ENCODE results near the gene ACVR2B. TPM values are rescaled to one million over a fixed set of nuclear protein-coding genes. Genes with fewer than 3 reads are reported as not detected.

The ACVR2B gene
- polyA plus RNA-seq = 32.3 and 33.3 TPM in 2 replicates
- 166 and 180 TPM in 2 replicates for polyA minus RNA-seq

DNA sequence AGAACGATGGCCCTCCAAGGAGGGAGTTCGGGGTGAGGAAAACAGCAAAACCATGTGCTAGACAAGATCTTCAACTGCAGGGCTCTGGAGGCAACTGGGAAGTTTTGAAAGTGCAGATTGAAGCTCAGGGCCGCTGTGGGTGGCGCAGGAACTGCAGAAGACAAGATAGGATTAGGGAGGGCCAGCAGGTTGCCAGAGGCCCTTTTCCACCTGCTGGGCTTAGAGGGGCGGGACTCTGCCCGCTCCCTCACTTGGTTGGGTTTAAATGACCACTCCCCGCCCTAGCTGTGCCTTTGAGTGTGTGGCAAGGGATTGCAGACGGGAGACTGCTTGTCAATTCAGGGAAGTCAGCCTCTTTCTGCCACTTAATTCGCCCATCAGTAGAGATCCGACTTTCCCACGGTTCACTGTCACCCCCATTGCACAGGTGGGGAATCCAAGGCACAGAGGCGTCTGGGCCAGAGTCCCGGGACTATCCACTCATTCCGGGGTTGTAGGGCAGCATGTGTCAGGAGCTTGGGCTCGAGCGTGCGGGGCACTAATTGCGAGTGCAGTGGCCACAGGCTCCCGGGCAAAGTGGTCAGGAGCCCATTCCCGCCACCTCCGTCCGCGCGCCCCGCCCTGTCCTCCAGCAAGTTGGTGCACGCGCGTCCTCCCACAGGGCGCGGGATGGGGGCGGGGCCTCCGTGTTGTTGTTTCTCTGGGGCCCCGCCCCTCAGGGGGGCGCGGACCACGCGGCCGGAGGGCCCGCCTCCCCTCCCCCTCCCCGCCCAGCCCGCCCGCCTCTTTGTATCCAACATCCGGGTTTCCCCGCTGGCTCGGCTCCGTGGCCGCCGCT lies at the start of gene ACVR2B:
Gene ACVR2B, plus strand, starts transcription at position 816 of the 838 bp plus-strand sequence. CDS start 433 bp downstream, outside the sequence.
- Histone ChIP-seq H3F3A (ENCODE audit: insufficient read depth, low read length, poor library complexity, severe bottlenecking) (no peaks in the 10 kb centered on the region), H3K27me3 (ENCODE audit: insufficient read depth, low read depth, low read length) (no peaks in the 10 kb centered on the region), H3K4me3 (ENCODE audit: low read length) (peak within 1 kb of the TSS; percentile 96), H3K9ac (ENCODE audit: low read length) (peak within 1 kb of the TSS; percentile 97), H3K9me2 (ENCODE audit: insufficient read depth, low read length) (no peaks in the 10 kb centered on the region), H3K27ac (ENCODE audit: low read length) (peak within 1 kb of the TSS; percentile 94), H3K79me2 (replicated peaks; ENCODE audit: insufficient read depth, low read length) (peaks cover 35% of the 10 kb centered on the region), H3K4me2 (ENCODE audit: low read length) (peak within 1 kb of the TSS; percentile 65), H3K36me3 (ENCODE audit: insufficient read depth, low read length) (no peaks in the 10 kb centered on the region), H4K20me1 (ENCODE audit: insufficient read depth) (peaks cover 20% of the 10 kb centered on the region), H2AFZ (ENCODE audit: low read depth, low read length) (peak within 1 kb of the TSS; percentile 77), H3K9me3 (ENCODE audit: low read length) (no peaks in the 10 kb centered on the region)
- TF ChIP-seq TAF1 (IDR thresholded peaks at IDR 0.05; ENCODE audit: low read depth) = peak; percentile 82
- TF ChIP-seq, protein P1, sequence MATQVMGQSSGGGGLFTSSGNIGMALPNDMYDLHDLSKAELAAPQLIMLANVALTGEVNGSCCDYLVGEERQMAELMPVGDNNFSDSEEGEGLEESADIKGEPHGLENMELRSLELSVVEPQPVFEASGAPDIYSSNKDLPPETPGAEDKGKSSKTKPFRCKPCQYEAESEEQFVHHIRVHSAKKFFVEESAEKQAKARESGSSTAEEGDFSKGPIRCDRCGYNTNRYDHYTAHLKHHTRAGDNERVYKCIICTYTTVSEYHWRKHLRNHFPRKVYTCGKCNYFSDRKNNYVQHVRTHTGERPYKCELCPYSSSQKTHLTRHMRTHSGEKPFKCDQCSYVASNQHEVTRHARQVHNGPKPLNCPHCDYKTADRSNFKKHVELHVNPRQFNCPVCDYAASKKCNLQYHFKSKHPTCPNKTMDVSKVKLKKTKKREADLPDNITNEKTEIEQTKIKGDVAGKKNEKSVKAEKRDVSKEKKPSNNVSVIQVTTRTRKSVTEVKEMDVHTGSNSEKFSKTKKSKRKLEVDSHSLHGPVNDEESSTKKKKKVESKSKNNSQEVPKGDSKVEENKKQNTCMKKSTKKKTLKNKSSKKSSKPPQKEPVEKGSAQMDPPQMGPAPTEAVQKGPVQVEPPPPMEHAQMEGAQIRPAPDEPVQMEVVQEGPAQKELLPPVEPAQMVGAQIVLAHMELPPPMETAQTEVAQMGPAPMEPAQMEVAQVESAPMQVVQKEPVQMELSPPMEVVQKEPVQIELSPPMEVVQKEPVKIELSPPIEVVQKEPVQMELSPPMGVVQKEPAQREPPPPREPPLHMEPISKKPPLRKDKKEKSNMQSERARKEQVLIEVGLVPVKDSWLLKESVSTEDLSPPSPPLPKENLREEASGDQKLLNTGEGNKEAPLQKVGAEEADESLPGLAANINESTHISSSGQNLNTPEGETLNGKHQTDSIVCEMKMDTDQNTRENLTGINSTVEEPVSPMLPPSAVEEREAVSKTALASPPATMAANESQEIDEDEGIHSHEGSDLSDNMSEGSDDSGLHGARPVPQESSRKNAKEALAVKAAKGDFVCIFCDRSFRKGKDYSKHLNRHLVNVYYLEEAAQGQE (IDR thresholded peaks at IDR 0.05; ENCODE audit: borderline replicate concordance) = no peak
- no peak for TF ChIP-seq POLR2AphosphoS5 (IDR thresholded peaks at IDR 0.05)
- TF ChIP-seq EP300 (conservative IDR thresholded peaks at IDR 0.05; ENCODE audit: poor library complexity, severe bottlenecking) = no peak
- TF ChIP-seq SMC3 (conservative IDR thresholded peaks at IDR 0.05; ENCODE audit: poor library complexity) = no peak
- TF ChIP-seq RAD21 (conservative IDR thresholded peaks at IDR 0.05) = no peak
- TF ChIP-seq MXI1 (conservative IDR thresholded peaks at IDR 0.05; ENCODE audit: poor library complexity, severe bottlenecking) = peak; percentile 64

DNA sequence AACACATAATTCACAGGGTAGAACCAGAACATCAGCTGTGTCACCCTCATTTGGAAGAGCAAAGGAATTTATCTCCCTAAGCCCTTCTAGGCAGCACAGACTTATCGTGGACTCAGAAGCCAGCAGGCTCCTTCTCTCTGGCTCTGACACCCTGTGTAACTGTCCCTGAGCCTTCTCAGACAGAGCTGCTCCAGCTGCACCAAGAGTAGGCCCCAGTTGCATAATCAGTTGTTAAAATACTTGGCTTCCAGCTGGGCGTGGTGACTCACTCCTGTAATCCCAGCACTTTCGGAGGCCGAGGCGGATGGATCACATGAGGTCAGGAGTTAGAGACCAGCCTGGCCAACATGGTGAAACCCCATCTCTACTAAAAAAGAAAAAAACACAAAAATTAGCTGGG lies 49.4 kb upstream of the ACVR2B start:
- H3K9ac ChIP-seq (ENCODE audit: low read length) = no peak overlapping the region
- no peaks in the 10 kb centered on the region for H3K9me2 ChIP-seq (ENCODE audit: insufficient read depth, low read length)
- H3K4me3 ChIP-seq (ENCODE audit: low read length) = no peak overlapping the region
- H3K4me2 ChIP-seq (ENCODE audit: low read length) = no peak overlapping the region
- no peaks in the 10 kb centered on the region for H3F3A ChIP-seq (ENCODE audit: insufficient read depth, low read length, poor library complexity, severe bottlenecking)
- H3K79me2 ChIP-seq (replicated peaks; ENCODE audit: insufficient read depth, low read length) = no peaks in the 10 kb centered on the region
- H3K36me3 ChIP-seq (ENCODE audit: insufficient read depth, low read length) = no peaks in the 10 kb centered on the region
- no peaks in the 10 kb centered on the region for H4K20me1 ChIP-seq (ENCODE audit: insufficient read depth)
- TF ChIP-seq, protein P2, sequence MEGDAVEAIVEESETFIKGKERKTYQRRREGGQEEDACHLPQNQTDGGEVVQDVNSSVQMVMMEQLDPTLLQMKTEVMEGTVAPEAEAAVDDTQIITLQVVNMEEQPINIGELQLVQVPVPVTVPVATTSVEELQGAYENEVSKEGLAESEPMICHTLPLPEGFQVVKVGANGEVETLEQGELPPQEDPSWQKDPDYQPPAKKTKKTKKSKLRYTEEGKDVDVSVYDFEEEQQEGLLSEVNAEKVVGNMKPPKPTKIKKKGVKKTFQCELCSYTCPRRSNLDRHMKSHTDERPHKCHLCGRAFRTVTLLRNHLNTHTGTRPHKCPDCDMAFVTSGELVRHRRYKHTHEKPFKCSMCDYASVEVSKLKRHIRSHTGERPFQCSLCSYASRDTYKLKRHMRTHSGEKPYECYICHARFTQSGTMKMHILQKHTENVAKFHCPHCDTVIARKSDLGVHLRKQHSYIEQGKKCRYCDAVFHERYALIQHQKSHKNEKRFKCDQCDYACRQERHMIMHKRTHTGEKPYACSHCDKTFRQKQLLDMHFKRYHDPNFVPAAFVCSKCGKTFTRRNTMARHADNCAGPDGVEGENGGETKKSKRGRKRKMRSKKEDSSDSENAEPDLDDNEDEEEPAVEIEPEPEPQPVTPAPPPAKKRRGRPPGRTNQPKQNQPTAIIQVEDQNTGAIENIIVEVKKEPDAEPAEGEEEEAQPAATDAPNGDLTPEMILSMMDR (IDR thresholded peaks at IDR 0.05; ENCODE audit: poor library complexity, severe bottlenecking) = no peak
- no peak for TF ChIP-seq TAF1 (IDR thresholded peaks at IDR 0.05; ENCODE audit: low read depth)
- TF ChIP-seq SMC3 (conservative IDR thresholded peaks at IDR 0.05; ENCODE audit: poor library complexity) = no peak
- no peak for TF ChIP-seq RAD21 (conservative IDR thresholded peaks at IDR 0.05)
- no peak for TF ChIP-seq EP300 (conservative IDR thresholded peaks at IDR 0.05; ENCODE audit: poor library complexity, severe bottlenecking)
- TF ChIP-seq, protein P1 (IDR thresholded peaks at IDR 0.05; ENCODE audit: borderline replicate concordance) = no peak
- no peak for TF ChIP-seq EZH2 (IDR thresholded peaks at IDR 0.05; ENCODE audit: borderline replicate concordance, insufficient read depth, low read length, poor library complexity, severe bottlenecking)
- no peak for TF ChIP-seq MXI1 (conservative IDR thresholded peaks at IDR 0.05; ENCODE audit: poor library complexity, severe bottlenecking)
- TF ChIP-seq POLR2AphosphoS5 (IDR thresholded peaks at IDR 0.05) = no peak
- H3K9me3 ChIP-seq (ENCODE audit: low read length) = no peaks in the 10 kb centered on the region
- no peaks in the 10 kb centered on the region for H3K27me3 ChIP-seq (ENCODE audit: insufficient read depth, low read depth, low read length)
- H3K27ac ChIP-seq (ENCODE audit: low read length) = no peak overlapping the region
- H2AFZ ChIP-seq (ENCODE audit: low read depth, low read length) = no peak overlapping the region
